Stromal cell of bone marrow (primary cell): ENCODE data around the gene SLC25A44.
"Not testable (repeated sequence)": the region's sequence is repeated elsewhere in the genome, so short reads cannot be mapped to it uniquely, and the experiment has no call there.

Experiments used
- DNase-seq: peaks from one replicate; pipeline ENCODE4 v3.0.0-alpha.2; 2012; ENCODE audit warnings: low read depth

The SLC25A44 gene

DNA sequence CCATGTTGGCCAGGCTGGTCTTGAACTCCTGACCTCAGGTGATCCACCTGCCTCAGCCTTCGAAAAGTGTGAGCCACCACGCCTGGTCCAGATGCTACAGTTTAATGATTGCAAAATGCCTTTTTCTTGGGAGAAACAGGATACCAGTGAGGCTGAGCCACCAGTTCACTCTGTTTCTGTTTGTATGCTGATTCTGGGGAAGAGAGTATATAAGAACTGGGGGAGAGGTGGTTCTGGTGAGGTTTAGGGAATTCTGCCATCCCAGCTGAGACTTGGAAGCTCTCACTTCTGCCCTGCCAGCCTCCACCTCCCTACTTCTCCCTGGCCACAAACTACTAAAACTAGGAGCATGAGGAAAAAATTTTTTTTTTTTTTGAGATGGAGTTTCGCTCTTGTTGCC, 10.8 kb downstream of the SLC25A44 start:
- DNase-seq, result no peak

- no peak for DNase-seq
Measured at GRCh38 chr1:156211243-156211642, 17.3 kb downstream of the SLC25A44 start.

- DNase-seq, result no peak
Measured at GRCh38 chr1:156212130-156212529, 18.2 kb downstream of the SLC25A44 start.

GRCh38 chr1:156212833-156213643, 19.1 kb downstream of the SLC25A44 start, which contains the start of gene PMF1:
Gene PMF1, plus strand, starts transcription at chr1:156213007. Its CDS starts 9 bp downstream, at chr1:156213016.
- peak; percentile 95 for DNase-seq

- DNase-seq, result no peak
Measured at GRCh38 chr1:156213644-156213966, 19.7 kb downstream of the SLC25A44 start.

DNA sequence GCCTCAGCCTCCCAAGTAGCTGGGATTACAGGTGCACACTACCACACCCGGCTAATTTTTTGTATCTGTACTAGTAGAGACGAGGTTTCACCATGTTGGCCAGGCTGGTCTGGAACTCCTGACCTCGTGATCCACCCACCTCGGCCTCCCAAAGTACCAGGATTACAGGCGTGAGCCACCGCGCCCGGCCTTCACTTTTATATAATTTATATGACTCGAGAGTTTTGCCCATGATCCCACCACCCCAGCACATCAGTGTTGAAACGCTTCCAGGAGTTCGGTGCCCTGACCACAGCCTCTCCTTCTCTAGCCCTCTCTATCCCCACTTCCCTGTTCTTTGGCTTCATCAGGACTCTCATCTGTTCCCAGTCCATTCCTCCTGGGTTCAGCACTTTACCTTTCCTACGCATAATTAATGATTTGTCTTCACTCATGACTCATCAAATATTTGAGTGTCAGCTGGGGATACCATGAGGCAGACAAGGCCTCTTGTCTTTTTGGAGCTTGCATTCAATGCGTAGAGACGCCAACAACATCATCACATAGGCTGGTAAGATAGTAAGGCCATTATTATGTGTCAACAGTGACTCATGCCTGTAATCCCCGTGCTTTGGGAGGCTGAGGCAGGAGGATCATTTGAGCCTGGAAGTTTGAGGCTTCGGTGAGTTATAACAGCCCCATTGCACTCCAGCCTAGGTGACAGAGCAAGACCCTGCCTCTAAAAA, 20.3 kb downstream of the SLC25A44 start:
- DNase-seq, result no peak

- DNase-seq, result not testable (repeated sequence)
Measured at GRCh38 chr1:156216361-156217086, 22.6 kb downstream of the SLC25A44 start.

- no peak for DNase-seq
Measured at GRCh38 chr1:156217871-156218270, 24.0 kb downstream of the SLC25A44 start.

GRCh38 chr1:156220226-156220625, 26.3 kb downstream of the SLC25A44 start:
- no peak for DNase-seq

DNA sequence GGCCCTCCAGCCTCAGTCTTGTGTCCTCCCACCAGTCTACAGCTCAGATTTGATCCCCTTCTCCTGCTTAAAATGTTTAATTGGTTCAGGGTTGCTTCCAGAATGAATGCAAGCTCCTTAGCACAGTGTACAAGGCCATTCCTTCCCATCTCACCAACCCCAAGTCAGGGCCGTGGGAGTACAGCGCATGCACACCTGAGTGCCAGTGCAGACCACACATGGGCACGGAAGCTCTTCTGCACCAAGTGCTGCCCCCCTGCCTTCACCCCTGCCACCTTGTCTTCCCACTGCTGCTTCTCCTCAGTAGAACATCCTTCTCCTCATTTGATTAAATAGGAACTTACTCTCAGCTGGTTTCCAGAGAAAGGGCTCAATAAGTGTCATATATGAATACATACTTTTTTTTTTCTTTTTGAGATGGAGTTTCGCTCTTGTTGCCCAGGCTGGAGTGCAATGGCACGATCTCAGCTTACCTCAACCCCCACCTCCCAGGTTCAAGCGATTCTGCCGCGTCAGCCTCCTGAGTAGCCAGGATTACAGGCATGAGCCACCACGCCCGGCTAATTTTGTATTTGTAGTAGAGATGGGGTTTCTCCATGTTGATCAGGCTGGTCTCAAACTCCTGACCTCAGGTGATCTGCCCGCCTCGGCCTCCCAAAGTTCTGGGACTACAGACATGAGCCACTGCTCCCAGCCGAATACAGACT, 28.2 kb downstream of the SLC25A44 start:
- no peak for DNase-seq

DNA sequence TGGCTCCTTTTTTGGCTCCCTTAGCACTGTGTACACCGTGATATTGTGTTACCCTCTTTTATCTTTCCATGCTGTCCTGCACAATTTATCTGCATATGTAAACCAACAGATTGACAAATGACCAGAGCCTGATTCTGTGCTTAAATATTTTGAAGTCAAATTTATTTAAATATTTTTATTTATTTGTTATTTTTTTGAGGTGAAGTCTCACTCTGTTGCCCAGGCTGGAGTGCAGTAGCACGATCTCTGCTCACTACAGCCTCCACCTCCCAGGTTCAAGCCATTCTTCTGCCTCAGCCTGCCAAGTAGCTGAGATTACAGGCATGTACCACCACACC, 31.7 kb downstream of the SLC25A44 start:
- no peak for DNase-seq

GRCh38 chr1:156226116-156226538, 32.2 kb downstream of the SLC25A44 start:
- no peak for DNase-seq

DNA sequence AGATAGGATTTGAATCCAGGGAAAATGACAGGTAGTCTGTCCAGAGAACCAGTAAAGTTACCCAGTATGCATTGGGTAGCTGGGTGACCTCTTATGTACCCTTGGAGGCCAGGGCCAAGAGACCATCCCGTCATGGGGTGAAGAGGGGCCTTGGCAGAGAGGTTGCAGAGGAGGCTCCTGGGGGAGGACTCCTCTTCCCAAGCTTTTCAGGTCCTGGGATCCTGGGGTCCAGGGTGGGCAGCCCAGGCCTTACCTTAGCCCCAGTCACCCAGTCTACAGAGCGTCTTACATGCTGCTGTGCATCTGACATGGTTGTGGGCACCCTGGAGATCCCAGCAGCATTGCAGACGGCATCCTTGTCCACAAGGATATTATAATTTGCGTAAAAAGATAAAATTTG, 32.9 kb downstream of the SLC25A44 start:
- DNase-seq, result no peak

DNA sequence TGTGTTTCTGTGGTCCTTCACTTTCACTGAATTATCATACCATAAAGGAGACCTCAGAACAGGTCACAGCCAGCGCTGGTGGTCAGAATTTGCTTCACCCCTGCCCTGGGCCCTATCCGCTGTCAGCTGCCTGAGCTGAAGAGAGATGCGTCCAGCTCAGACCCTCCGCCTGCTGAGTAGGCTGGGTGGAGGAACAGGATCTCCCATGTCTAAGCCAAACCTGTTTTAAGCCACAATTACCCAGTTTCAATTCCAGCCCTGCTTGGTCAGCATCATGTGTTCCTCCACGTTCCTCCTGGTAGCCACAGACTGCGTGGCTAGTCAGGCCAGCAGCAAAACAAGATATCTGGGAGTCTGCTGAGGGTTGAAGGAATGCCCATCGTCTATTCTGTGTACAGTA, 34.6 kb downstream of the SLC25A44 start:
- no peak for DNase-seq

DNA sequence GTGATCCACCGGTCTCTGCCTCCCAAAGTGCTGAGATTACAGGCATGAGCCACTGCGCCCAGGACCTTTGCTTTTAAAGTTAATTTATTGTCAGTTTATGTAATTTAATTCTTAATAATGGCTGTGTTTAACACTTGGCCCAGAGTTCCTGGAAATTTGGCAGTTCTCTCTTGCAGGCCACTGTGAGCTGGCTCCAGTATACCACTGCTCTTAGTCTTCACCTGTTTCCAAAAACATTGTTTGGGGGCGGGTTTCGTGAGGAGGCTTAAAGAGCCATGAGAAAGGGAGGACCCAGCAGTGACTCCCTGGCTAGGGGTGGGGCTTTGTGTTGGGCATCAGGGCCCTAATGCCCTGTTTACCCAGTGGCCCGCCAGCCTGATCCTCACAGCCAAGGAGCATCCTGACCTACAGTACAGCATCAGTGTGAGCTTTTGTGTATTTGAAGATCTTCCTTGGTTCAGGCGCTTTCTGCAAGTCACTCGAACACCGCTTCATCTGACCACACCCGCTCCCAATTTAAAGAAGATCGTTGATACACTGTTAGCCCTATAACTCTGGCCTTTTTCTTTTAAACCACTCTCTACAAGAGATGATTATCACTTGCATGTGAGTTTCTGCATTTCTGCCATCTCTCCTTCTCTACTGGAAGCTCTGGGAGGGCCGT, 36.0 kb downstream of the SLC25A44 start:
- DNase-seq, result no peak

DNA sequence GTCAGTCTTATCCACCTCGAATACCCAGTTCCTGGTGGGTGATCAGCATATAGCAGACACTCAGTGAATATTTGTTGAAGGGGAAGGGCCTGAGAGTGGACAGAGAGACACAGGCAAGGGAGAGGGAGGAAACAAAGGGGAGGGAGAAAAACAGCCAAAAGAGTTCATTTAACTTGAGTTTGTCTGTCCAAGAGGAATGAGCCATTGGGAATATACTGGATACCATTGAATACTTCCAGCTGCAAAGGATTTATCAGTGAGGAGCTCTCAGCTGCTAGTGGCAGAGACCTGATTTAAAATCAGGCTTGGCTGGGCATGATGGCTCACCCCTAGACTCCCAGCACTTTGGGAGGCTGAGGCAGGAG, 36.6 kb downstream of the SLC25A44 start:
- no peak for DNase-seq

DNA sequence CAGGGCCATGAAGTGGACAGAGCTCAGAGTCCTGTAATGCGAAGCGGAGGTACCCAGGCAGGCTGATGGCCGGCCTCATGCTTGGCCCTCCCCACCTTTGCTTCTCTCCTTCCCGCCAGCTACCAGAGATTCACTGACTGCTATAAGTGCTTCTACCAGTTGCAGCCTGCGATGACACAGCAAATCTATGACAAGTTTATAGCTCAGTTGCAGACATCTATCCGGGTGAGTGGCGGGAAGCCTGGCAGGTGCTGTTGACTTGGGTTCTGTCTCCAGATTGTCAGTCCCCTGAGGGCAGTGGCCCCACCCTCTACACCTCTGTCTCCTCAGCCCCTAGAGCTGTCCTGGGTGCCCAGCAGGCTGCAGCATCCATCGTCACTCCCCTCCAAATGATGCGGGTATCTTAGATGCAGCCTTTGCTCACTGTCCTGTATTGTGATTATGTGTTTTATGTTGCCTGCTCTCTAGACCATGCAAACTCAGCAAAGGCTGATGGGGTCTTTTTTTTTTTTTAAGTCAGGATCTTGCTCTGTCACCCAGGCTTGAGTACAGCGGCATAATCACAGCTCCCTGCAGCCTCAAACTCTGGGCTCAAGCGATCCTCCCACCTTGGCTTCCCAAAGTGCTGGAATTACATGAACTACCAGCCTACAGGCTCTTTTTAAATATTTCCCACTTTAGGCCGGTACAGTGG, 38.4 kb downstream of the SLC25A44 start:
- no peak for DNase-seq

DNA sequence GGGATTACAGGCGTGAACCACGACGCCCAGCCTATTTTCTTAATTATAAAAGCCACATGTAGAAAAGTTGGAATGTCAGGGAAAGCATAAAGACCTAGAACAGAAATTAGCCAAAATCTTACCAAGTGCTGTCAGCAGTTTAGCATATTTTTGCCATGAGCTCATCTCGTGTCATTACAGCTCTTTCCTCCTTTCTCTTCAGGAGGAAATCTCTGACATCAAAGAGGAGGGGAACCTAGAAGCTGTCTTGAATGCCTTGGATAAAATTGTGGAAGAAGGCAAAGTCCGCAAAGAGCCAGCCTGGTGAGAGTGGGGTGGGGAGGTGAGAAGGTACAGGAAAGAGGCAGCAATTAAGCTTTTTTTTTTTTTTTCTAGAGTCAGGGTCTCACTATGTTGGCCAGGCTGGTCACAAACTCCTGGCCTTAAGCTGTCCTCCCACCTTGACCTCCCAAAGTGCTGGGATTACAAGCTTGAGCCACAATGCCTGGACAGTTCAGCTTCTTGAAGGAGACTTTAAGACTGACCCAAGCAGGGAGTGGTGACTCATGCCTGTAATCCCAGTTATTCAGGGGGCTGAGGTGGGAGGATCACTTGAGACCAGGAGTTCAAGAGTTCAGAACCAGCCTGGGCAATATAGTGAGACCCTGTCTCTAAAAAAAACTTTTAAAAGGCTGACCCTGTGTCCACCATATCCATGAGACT, 39.7 kb downstream of the SLC25A44 start:
- DNase-seq, result peak; percentile 48

DNA sequence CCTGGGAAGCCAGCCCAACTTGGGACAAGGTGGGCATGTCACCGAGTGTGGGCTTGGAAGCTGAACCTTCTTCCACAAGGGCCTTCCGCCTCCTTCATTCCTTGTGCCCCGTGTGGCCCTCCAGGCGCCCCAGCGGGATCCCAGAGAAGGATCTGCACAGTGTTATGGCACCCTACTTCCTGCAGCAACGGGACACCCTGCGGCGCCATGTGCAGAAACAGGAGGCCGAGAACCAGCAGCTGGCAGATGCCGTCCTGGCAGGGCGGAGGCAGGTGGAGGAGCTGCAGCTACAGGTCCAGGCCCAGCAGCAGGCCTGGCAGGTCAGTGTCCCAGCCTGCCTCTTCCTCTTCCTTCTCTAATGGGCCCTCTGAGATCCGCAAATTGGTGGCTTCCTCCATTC, 42.3 kb downstream of the SLC25A44 start:
- DNase-seq, result no peak

GRCh38 chr1:156238248-156238647, 44.3 kb downstream of the SLC25A44 start:
- DNase-seq, result no peak
